Endothelial cell of umbilical vein (primary cell): ENCODE measurements around the gene OR51D1. TPM values are rescaled to one million over a fixed set of nuclear protein-coding genes. Genes with fewer than 3 reads are reported as not detected.

Source experiments
- BruUV-seq: library from RNA; stranded (reverse); fragments of 400-500 nt; replicated peaks from 2 replicates; lab custom pipeline; 2021; lab: Mats Ljungman, UMichigan
- CTCF ChIA-PET: fragments of 300-600, 350-600 bp; sonication (Branson Sonifier 250); formaldehyde crosslinking; loops from one replicate; lab custom pipeline; 2021; ENCODE audit warnings: antibody characterized with exemption, inconsistent platforms; lab: Charles Lee
- POLR2A ChIA-PET: fragments of 300-600, 350-600 bp; sonication (Branson Sonifier 250); formaldehyde crosslinking; loops from one replicate; lab custom pipeline; 2021; ENCODE audit warnings: antibody characterized with exemption, inconsistent platforms; lab: Charles Lee
- DNase-seq: peaks from one replicate; pipeline ENCODE4 v3.0.0-alpha.2; 2011; ENCODE audit warnings: low read depth, low spot score
- FAIRE-seq: peaks from 2 replicates; lab custom pipeline; 2011; peaks lifted over from hg19 to GRCh38; lab: Jason Lieb, UNC
- H2AFZ ChIP-seq: 2 replicates; pipeline ENCODE4 v1.6.0; 2012; ENCODE audit warnings: low read depth, low read length, control low read depth, inconsistent platforms
- H3K27ac ChIP-seq: 2 replicates; pipeline ENCODE4 v1.5.1; 2011; ENCODE audit warnings: low read depth, mild to moderate bottlenecking, control low read depth, low read length, moderate library complexity; ENCODE audit not compliant: insufficient read depth
- H3K27me3 ChIP-seq, 2 experiments: 2 replicates each; pipeline versions ENCODE4 v1.6.0 to v1.6.1; 2011; ENCODE audit warnings: low read length in 2 of 2, mixed read lengths in 1 of 2; ENCODE audit not compliant: control insufficient read depth in 2 of 2, insufficient read depth in 2 of 2
- H3K36me3 ChIP-seq, 2 experiments: 2 replicates in 1 of 2; 3 replicates in 1 of 2; pipeline ENCODE4 v1.5.1; 2011; ENCODE audit warnings: low read length in 2 of 2, mild to moderate bottlenecking in 1 of 2, moderate library complexity in 1 of 2; ENCODE audit not compliant: control insufficient read depth in 2 of 2, insufficient read depth in 2 of 2; ENCODE audit errors: extremely low read depth in 1 of 2
- H3K4me1 ChIP-seq: 3 replicates; pipeline ENCODE4 v1.5.1; 2011; ENCODE audit warnings: mild to moderate bottlenecking, low read length; ENCODE audit not compliant: control insufficient read depth, insufficient read depth; ENCODE audit errors: extremely low read depth
- H3K4me2 ChIP-seq: 2 replicates; pipeline ENCODE4 v1.6.1; 2011; ENCODE audit warnings: low read length, control low read depth, mixed read lengths; ENCODE audit not compliant: insufficient read depth
- H3K4me3 ChIP-seq, 3 experiments: fragments of 200-600 bp in 1 of 3; sonication (generic), shearing (Covaris generic) in 1 of 3; replicated peaks in 1 of 3; 2 replicates each; pipeline ENCODE4 v1.5.1; 2011 to 2016; ENCODE audit warnings: control low read depth in 3 of 3, low read length in 3 of 3, mild to moderate bottlenecking in 2 of 3, inconsistent platforms in 1 of 3, low read depth in 1 of 3, moderate library complexity in 1 of 3; ENCODE audit not compliant: insufficient read depth in 1 of 3
- H3K79me2 ChIP-seq: 2 replicates; pipeline ENCODE4 v1.6.0; 2012; ENCODE audit warnings: low read length, inconsistent platforms; ENCODE audit not compliant: control insufficient read depth, insufficient read depth
- H3K9ac ChIP-seq: replicated peaks from 2 replicates; pipeline ENCODE3; 2011; ENCODE audit warnings: low read length, control low read depth; ENCODE audit not compliant: insufficient read depth; ENCODE audit errors: extremely low read depth
- H3K9me1 ChIP-seq: replicated peaks from 3 replicates; pipeline ENCODE4 v1.6.0; 2011; ENCODE audit warnings: mild to moderate bottlenecking, low read length; ENCODE audit not compliant: control insufficient read depth, insufficient read depth; ENCODE audit errors: extremely low read depth
- H3K9me3 ChIP-seq: replicated peaks from 2 replicates; pipeline ENCODE4 v1.5.1; 2012; ENCODE audit warnings: low read length, inconsistent platforms; ENCODE audit not compliant: control insufficient read depth, insufficient read depth
- H4K20me1 ChIP-seq: replicated peaks from 2 replicates; pipeline ENCODE3; 2011; ENCODE audit warnings: mild to moderate bottlenecking, low read length; ENCODE audit not compliant: control insufficient read depth, insufficient read depth; ENCODE audit errors: extremely low read depth
- CTCF ChIP-seq, 2 donors: IDR thresholded peaks; 1 replicate in 1 of 2; 2 replicates in 1 of 2; pipeline ENCODE4 v1.5.1; 2011; ENCODE audit warnings: low read length in 2 of 2, mild to moderate bottlenecking in 2 of 2, moderate library complexity in 2 of 2, control low read depth in 1 of 2, inconsistent platforms in 1 of 2, low read depth in 1 of 2; ENCODE audit not compliant: insufficient read depth in 1 of 2; ENCODE audit errors: extremely low read depth in 1 of 2
- EZH2 ChIP-seq: IDR thresholded peaks from 2 replicates; pipeline ENCODE4 v1.6.1; 2012; ENCODE audit warnings: borderline replicate concordance, low read depth, mild to moderate bottlenecking, moderate library complexity, low read length, inconsistent platforms; ENCODE audit not compliant: severe bottlenecking
- FOS ChIP-seq: IDR thresholded peaks from 2 replicates; pipeline ENCODE4 v1.6.1; 2011; ENCODE audit warnings: mild to moderate bottlenecking, low read length, moderate library complexity, borderline replicate concordance; ENCODE audit not compliant: insufficient read depth
- GATA2 ChIP-seq: IDR thresholded peaks from 2 replicates; pipeline ENCODE4 v1.7.0; 2011; ENCODE audit warnings: low read depth, mild to moderate bottlenecking, moderate library complexity, mixed read lengths, low read length; ENCODE audit not compliant: insufficient read length, insufficient read depth
- JUN ChIP-seq: IDR thresholded peaks from 2 replicates; pipeline ENCODE4 v1.6.1; 2011; ENCODE audit warnings: borderline replicate concordance, low read depth; ENCODE audit not compliant: insufficient read length, insufficient read depth
- MAX ChIP-seq: IDR thresholded peaks from 2 replicates; pipeline ENCODE4 v1.6.1; 2011; ENCODE audit not compliant: insufficient read depth, insufficient read length
- MYC ChIP-seq: IDR thresholded peaks from one replicate; pipeline ENCODE4 v1.6.1; 2011; ENCODE audit warnings: mild to moderate bottlenecking, low read depth, low read length
- POLR2A ChIP-seq: IDR thresholded peaks from 2 replicates; pipeline ENCODE4 v1.6.1; 2012; ENCODE audit warnings: low read depth, mild to moderate bottlenecking, control low read depth, low read length
- dilution Hi-C: fragments of 300-500 bp; cut with MboI; formaldehyde crosslinking; loops from one replicate; pipeline ENCODE4 v1.15.0; 2019; ENCODE audit warnings: low sequenced_read_pairs; ENCODE audit not compliant: extremely low pct_ligation_motif_present
- intact Hi-C: fragments of 100-400 bp; cut with micrococcal nuclease; formaldehyde crosslinking; loops from one replicate; pipeline ENCODE4 v1.10.0; 2022
- polyA plus RNA-seq, 4 experiments: library from polyadenylated mRNA; depleted of rRNA in 3 of 4; stranded (reverse) in 3 of 4; unstranded in 1 of 4; fragments of >200 nt; gene quantifications; 2 replicates each; pipeline versions ENCODE4 v1.2.1 to v1.2.3, GENCODE V29; 2011 to 2012; ENCODE audit warnings: missing spikeins in 1 of 4
- total RNA-seq: library from RNA; stranded (reverse); gene quantifications from 2 replicates; pipeline ENCODE4 v1.2.3, GENCODE V29; 2021

The OR51D1 gene
- total and polyA plus RNA-seq, 2 donors (not counting 3 experiments of a cell fraction or from before 2014, with no cell fraction given): not detected

- FAIRE-seq: no peak
- H3K79me2 ChIP-seq: no peaks in the 10 kb centered on the region
- H3K36me3 ChIP-seq: no peaks in the 10 kb centered on the region
- POLR2A ChIA-PET: no interaction called here
- CTCF ChIA-PET: no interaction called here
- no peak overlapping the region for H3K4me2 ChIP-seq
- no peaks in the 10 kb centered on the region for H3K4me1 ChIP-seq
- no peak overlapping the region for H3K27ac ChIP-seq
- intact Hi-C loops: no loop called here
- TF ChIP-seq EZH2 (no peak), MAX (no peak), JUN (no peak), GATA2 (no peak), CTCF (IDR thresholded peaks at IDR 0.05; ENCODE audit: extremely low read depth in 1 of 2, insufficient read depth in 1 of 2, low read depth in 1 of 2, low read length in 2 of 2) (no peak), MYC (no peak), FOS (no peak), POLR2A (no peak)
- H2AFZ ChIP-seq: no peak overlapping the region
- no peaks in the 10 kb centered on the region for H3K27me3 ChIP-seq
- H3K9me1 ChIP-seq: no peaks in the 10 kb centered on the region
- no peak overlapping the region for H3K4me3 ChIP-seq
- H4K20me1 ChIP-seq: no peaks in the 10 kb centered on the region
- dilution Hi-C loops: no loop called here
- DNase-seq: no peak
- no TSS peak for BruUV-seq
- no peak overlapping the region for H3K9ac ChIP-seq
- no peaks in the 10 kb centered on the region for H3K9me3 ChIP-seq
Observed at GRCh38 chr11:4662876-4663275, 25.6 kb downstream of the OR51D1 start.
